GM12872 (cell line): ENCODE measurements around the gene DPH7.

Experiments
- CTCF ChIP-seq: IDR thresholded peaks from 3 replicates; pipeline ENCODE4 v1.5.1; 2011; ENCODE audit warnings: low read depth, mild to moderate bottlenecking, low read length, moderate library complexity; ENCODE audit not compliant: insufficient read depth

DPH7 gene

DNA sequence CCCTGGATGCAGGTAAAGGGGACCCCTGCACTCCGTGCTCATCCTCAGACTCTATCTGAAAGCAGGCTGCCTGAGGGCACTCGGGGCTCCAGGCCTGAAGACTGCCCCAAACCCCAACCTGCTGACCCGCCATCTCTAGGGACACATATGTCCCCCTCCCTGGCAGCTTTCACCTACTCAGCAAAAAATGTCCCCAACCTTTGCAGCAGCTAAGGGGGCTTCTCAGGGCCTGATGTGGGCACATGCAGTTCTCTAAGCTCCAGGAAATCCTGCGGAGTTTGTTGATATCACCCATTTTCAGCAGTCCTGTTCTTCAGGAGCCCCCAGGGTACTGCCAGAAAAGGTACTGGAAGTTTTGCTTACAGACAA, 2.2 kb upstream of the DPH7 start:
- TF ChIP-seq CTCF = no peak

DNA sequence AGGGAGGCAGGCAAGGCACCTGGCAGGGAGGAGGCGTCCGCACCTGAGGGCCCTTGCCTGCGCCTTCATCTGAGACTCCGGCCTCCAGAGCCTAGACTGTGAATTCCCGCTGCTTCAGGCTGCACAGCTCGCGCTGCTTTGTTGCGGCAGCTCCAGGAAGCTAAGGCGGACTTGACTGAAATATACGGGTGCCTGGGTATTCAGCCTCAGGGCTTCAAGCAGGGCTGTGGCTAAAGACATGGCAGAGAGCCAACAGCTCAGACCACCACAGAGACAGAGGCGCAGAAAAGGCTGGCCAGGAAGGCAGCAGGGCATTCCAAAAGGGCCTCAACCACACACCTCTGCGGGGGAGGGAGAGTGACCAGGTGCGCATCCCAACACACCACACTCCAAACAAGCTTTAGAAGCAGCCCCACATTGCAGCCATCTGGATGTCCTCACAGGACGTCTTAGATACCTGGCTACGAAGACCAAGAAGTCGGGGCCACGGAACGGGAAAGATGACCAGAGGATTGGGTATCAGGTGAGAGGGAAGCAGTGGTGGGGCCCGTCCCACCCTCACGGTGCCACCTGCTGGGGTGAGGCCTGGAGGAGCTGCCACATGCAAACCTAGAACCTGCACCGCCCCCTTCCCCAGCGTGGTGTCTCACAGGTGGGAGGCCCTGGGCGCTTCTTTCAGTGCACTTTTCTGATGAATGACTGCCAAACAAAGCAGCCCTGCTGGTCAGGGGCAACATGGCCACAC, 1.7 kb upstream of the DPH7 start:
- no peak for TF ChIP-seq CTCF

DNA sequence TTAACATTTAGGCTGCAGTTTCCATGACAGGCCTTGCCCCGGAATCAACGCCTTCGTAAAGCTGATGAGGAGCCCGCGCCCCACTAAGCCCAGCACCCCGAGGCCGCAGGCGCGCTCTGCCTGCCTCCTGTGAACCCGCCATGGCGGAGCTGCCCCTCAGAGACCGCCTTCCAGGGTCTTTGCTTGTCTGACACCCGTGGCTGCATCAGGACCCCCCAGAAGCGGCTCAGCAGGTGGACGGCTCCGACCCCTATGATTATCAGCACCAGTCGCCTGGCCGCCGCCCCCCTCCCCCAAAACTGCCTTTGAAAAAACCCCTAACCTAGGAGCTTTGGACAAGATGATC, 507 bp upstream of the DPH7 start:
- TF ChIP-seq CTCF = no peak

- peak; percentile 37; the same call in 1 of the 3 replicates for TF ChIP-seq CTCF
Measured at GRCh38 chr9:137575716-137576411, 2.9 kb downstream of the DPH7 start.

DNA sequence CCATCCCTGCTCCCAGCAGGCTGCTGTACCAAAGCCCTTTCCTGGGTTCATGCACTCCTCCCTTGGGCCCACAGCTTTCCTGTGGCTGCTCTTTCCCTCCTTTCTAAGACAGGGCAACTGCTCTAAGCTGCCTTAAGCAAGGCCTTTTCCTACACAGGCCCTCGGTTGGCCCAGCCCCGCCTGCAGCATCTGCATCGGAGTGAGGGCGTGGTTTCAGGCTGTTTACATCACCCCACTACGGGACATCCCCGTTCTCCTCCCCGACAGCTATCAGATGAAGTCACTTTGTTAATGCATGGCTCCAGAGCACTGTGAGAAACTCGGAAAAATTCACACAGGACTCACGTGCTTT, 3.4 kb downstream of the DPH7 start:
- TF ChIP-seq CTCF = no peak

GRCh38 chr9:137574192-137574591, 4.5 kb downstream of the DPH7 start:
- no peak for TF ChIP-seq CTCF

- no peak for TF ChIP-seq CTCF
Measured at GRCh38 chr9:137570566-137570965, 8.2 kb downstream of the DPH7 start.
